HepG2 (cell line): ENCODE measurements around the gene ZNF629. TPM values are rescaled to one million over a fixed set of nuclear protein-coding genes. Genes with fewer than 3 reads are reported as not detected.

ENCODE experiments used
- ASH2L ChIP-seq: fragments of 300-600, 200-600 bp; sonication (generic); IDR thresholded peaks from 2 replicates; pipeline ENCODE4 v1.7.0; 2017; ENCODE audit warnings: low read depth, mild to moderate bottlenecking, moderate library complexity, mixed read lengths, low read length; ENCODE audit not compliant: insufficient read length
- E2F2 ChIP-seq: sonication (generic); formaldehyde crosslinking; IDR thresholded peaks from 2 replicates; pipeline ENCODE4 v1.4.0; 2020; ENCODE audit warnings: missing genetic modification reagents, borderline replicate concordance
- GABPA ChIP-seq, 2 experiments: IDR thresholded peaks; 2 replicates each; pipeline ENCODE4 v1.6.1; 2011 to 2016; ENCODE audit warnings: low read depth in 2 of 2, low read length in 1 of 2, missing biosample characterization in 1 of 2, missing genetic modification characterization in 1 of 2
- IRF1 ChIP-seq: sonication (generic); formaldehyde crosslinking; IDR thresholded peaks from 2 replicates; pipeline ENCODE4 v1.4.0; 2020; ENCODE audit warnings: low read depth, mild to moderate bottlenecking, missing genetic modification reagents
- IRF2 ChIP-seq: IDR thresholded peaks from 2 replicates; pipeline ENCODE4 v1.6.1; 2018; ENCODE audit warnings: missing genetic modification reagents, missing compliant biosample characterization
- LCORL ChIP-seq, 2 experiments: fragments of 450-650 bp in 1 of 2; sonication (generic) in 1 of 2; formaldehyde crosslinking in 1 of 2; IDR thresholded peaks; 2 replicates each; pipeline versions ENCODE4 v1.5.0 to v1.6.1; 2017 to 2020; ENCODE audit warnings: antibody characterized with exemption in 1 of 2, missing genetic modification reagents in 1 of 2
- ZBED4 ChIP-seq: sonication (generic); formaldehyde crosslinking; IDR thresholded peaks from 2 replicates; pipeline ENCODE4 v1.4.0; 2020; ENCODE audit warnings: missing genetic modification reagents, borderline replicate concordance
- ZFP36L1 ChIP-seq: sonication (generic); formaldehyde crosslinking; IDR thresholded peaks from 2 replicates; pipeline ENCODE4 v1.8.0; 2022; ENCODE audit warnings: mild to moderate bottlenecking, missing genetic modification reagents, moderate library complexity
- ZNF329 ChIP-seq: sonication (generic); formaldehyde crosslinking; IDR thresholded peaks from 2 replicates; pipeline ENCODE4 v1.9.0; 2021; ENCODE audit warnings: low read depth, mild to moderate bottlenecking, missing genetic modification reagents
- ZNF530 ChIP-seq: sonication (generic); formaldehyde crosslinking; IDR thresholded peaks from 2 replicates; pipeline ENCODE4 v1.5.0; 2020; ENCODE audit warnings: low read depth, mild to moderate bottlenecking, missing genetic modification reagents
- ZSCAN20 ChIP-seq: sonication (generic); formaldehyde crosslinking; IDR thresholded peaks from 2 replicates; pipeline ENCODE4 v1.4.0; 2020; ENCODE audit warnings: missing genetic modification reagents, mild to moderate bottlenecking, borderline replicate concordance
- ZSCAN29 ChIP-seq: sonication (generic); formaldehyde crosslinking; conservative IDR thresholded peaks from 2 replicates; pipeline ENCODE4 v1.4.0; 2020; ENCODE audit warnings: mild to moderate bottlenecking, missing genetic modification reagents
- polyA plus RNA-seq, 8 experiments: library from polyadenylated mRNA; depleted of rRNA in 3 of 8; stranded (reverse) in 7 of 8; unstranded in 1 of 8; fragments of >200 nt; fragmentation: Illumina TruSeq in 4 of 8; extraction: Trizol in 4 of 8; gene quantifications; 2 replicates each; pipeline versions ENCODE4 v1.2.1 to v1.2.3, GENCODE V29; 2011 to 2016; ENCODE audit warnings: low read depth in 4 of 8, missing spikeins in 1 of 8, mixed read lengths in 1 of 8; ENCODE audit not compliant: insufficient read depth in 1 of 8
- total RNA-seq, 5 experiments: library from RNA; depleted of rRNA; stranded (reverse); fragments of >200 nt; fragmentation: Illumina TruSeq; extraction: Trizol; gene quantifications; 2 replicates each; pipeline ENCODE4 v1.2.3, GENCODE V29; 2016; ENCODE audit warnings: low read depth in 1 of 5
- TF ChIP-seq, protein P1 (sequence below): sonication (generic); formaldehyde crosslinking; IDR thresholded peaks from 2 replicates; pipeline ENCODE4 v1.4.0; 2020; ENCODE audit warnings: missing genetic modification reagents

ZNF629 gene
- total and polyA plus RNA-seq, 2 of the 13 experiments (the other 11 are each of a cell fraction or from before 2014, with no cell fraction given) = 6.1 to 16.5 TPM

DNA sequence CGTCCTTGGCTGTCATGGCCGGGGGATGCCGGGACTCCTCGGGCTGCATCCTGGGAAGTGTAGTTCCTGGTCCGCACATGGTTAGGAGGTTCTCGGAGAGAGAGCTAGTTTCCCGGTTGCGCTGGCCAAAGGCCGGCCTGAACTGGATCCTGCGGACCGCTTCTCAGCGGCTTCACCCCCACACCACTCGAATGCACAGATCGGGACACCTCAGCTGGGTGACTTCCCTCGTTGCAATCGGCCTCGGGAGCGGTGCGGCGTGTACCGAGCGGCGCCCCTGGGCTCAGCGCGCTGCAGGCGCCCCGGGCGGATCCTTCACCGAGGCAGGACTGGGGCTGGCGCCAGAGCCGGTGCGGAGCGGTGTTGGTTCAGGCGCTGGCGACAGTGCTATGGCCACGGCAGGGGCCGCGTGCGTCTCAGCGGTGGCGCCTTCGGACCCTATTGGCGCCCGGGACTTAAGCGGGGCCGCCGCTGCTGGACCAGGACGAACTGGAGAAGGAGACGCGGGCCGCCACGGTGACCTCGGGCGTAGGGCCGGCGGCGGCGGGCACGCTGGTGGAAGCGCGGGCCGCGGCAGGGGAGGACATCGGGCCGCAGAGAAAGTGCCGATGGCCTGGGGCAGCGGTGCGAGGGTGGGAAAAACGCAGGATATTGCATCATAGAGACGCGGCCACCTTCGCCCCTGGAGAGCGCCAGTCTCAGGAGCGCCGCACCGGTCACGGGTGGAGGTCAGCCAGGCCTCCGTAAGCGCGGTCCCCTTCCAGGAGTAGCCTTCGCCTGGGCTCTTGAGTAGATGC is 11.4 kb downstream of the ZNF629 start (continued):
- TF ChIP-seq IRF1 (no peak; the same call in 1 of the 2 replicates), ZSCAN29 (CRISPR knock-in tag) (peak; percentile 43; the same call in 1 of the 2 replicates), ZFP36L1 (CRISPR knock-in tag) (peak; percentile 95), ASH2L (peak; percentile 84), GABPA (IDR thresholded peaks at IDR 0.05; ENCODE audit: low read depth, low read length) (peak; percentile 36), GABPA (CRISPR knock-in tag; IDR thresholded peaks at IDR 0.05; ENCODE audit: low read depth) (peak; percentile 80), LCORL (IDR thresholded peaks at IDR 0.05) (no peak), LCORL (CRISPR knock-in tag; IDR thresholded peaks at IDR 0.05) (peak; percentile 97), ZNF329 (CRISPR knock-in tag) (peak; percentile 39; the same call in 1 of the 2 replicates), ZNF530 (CRISPR knock-in tag) (no peak), E2F2 (CRISPR knock-in tag) (peak; percentile 81), IRF2 (peak; percentile 83), ZBED4 (peak; percentile 71; the same call in 1 of the 2 replicates), ZSCAN20 (CRISPR knock-in tag) (no peak; the same call in 1 of the 2 replicates)
- TF ChIP-seq, protein P1, sequence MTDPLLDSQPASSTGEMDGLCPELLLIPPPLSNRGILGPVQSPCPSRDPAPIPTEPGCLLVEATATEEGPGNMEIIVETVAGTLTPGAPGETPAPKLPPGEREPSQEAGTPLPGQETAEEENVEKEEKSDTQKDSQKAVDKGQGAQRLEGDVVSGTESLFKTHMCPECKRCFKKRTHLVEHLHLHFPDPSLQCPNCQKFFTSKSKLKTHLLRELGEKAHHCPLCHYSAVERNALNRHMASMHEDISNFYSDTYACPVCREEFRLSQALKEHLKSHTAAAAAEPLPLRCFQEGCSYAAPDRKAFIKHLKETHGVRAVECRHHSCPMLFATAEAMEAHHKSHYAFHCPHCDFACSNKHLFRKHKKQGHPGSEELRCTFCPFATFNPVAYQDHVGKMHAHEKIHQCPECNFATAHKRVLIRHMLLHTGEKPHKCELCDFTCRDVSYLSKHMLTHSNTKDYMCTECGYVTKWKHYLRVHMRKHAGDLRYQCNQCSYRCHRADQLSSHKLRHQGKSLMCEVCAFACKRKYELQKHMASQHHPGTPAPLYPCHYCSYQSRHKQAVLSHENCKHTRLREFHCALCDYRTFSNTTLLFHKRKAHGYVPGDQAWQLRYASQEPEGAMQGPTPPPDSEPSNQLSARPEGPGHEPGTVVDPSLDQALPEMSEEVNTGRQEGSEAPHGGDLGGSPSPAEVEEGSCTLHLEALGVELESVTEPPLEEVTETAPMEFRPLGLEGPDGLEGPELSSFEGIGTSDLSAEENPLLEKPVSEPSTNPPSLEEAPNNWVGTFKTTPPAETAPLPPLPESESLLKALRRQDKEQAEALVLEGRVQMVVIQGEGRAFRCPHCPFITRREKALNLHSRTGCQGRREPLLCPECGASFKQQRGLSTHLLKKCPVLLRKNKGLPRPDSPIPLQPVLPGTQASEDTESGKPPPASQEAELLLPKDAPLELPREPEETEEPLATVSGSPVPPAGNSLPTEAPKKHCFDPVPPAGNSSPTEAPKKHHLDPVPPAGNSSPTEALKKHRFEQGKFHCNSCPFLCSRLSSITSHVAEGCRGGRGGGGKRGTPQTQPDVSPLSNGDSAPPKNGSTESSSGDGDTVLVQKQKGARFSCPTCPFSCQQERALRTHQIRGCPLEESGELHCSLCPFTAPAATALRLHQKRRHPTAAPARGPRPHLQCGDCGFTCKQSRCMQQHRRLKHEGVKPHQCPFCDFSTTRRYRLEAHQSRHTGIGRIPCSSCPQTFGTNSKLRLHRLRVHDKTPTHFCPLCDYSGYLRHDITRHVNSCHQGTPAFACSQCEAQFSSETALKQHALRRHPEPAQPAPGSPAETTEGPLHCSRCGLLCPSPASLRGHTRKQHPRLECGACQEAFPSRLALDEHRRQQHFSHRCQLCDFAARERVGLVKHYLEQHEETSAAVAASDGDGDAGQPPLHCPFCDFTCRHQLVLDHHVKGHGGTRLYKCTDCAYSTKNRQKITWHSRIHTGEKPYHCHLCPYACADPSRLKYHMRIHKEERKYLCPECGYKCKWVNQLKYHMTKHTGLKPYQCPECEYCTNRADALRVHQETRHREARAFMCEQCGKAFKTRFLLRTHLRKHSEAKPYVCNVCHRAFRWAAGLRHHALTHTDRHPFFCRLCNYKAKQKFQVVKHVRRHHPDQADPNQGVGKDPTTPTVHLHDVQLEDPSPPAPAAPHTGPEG (CRISPR knock-in tag) = peak; percentile 76
